Ovary (tissue), 3 donors: ENCODE measurements around the gene ZNF776.
"Not testable (repeated sequence)": the region's sequence is repeated elsewhere in the genome, so short reads cannot be mapped to it uniquely, and the experiment has no call there.

Experiments
- CTCF ChIP-seq, 3 donors: fragments of 450-650 bp in 2 of 3; fragments of 200-600 bp in 1 of 3; IDR thresholded peaks; one replicate each; pipeline versions ENCODE4 v1.5.1 to v1.8.0; 2016 to 2022; ENCODE audit warnings: antibody characterized with exemption in 3 of 3, mild to moderate bottlenecking in 1 of 3
- EP300 ChIP-seq: sonication (generic); formaldehyde crosslinking; IDR thresholded peaks from one replicate; pipeline ENCODE4 v1.6.1; 2017; ENCODE audit warnings: antibody characterized with exemption
- POLR2A ChIP-seq: fragments of 450-650 bp; IDR thresholded peaks from one replicate; pipeline ENCODE4 v1.6.1; 2017; ENCODE audit warnings: antibody characterized with exemption, mild to moderate bottlenecking, moderate library complexity
- donor health status: DM: no; HTN: no; CAD: no.

GRCh38 chr19:57738320-57738719, 8.3 kb upstream of the ZNF776 start:
- not testable (repeated sequence) for TF ChIP-seq CTCF (IDR thresholded peaks at IDR 0.05); POLR2A; EP300
